Osteoblast (primary cell): ENCODE data around the gene MTCH1. TPM values are rescaled to one million over a fixed set of nuclear protein-coding genes. Genes with fewer than 3 reads are reported as not detected.

Source experiments
- DNase-seq: peaks from one replicate; pipeline ENCODE4 v3.0.0; 2011; ENCODE audit warnings: low spot score, mixed read lengths; ENCODE audit not compliant: insufficient read length; ENCODE audit errors: missing footprints
- H2AFZ ChIP-seq: 2 replicates; pipeline ENCODE4 v1.6.0; 2011; ENCODE audit warnings: mild to moderate bottlenecking, low read length
- H3K27ac ChIP-seq: 2 replicates; pipeline ENCODE4 v1.5.1; 2011; ENCODE audit warnings: mild to moderate bottlenecking, low read depth, low read length, moderate library complexity
- H3K27me3 ChIP-seq: 2 replicates; pipeline ENCODE4 v1.6.0; 2012; ENCODE audit warnings: mild to moderate bottlenecking, control low read depth, inconsistent platforms, low read length, moderate library complexity; ENCODE audit not compliant: insufficient read depth
- H3K36me3 ChIP-seq: 2 replicates; pipeline ENCODE4 v1.5.1; 2011; ENCODE audit warnings: mild to moderate bottlenecking, low read length, control low read depth, moderate library complexity; ENCODE audit not compliant: insufficient read depth
- H3K4me1 ChIP-seq: 2 replicates; pipeline ENCODE4 v1.5.1; 2011; ENCODE audit warnings: mild to moderate bottlenecking, low read length, control low read depth, moderate library complexity; ENCODE audit not compliant: insufficient read depth
- H3K4me2 ChIP-seq: 2 replicates; pipeline ENCODE4 v1.6.0; 2011; ENCODE audit warnings: mild to moderate bottlenecking, low read length; ENCODE audit not compliant: insufficient read depth
- H3K4me3 ChIP-seq: fragments of 200-600 bp; sonication (generic); 3 replicates; pipeline ENCODE4 v1.5.1; 2012; ENCODE audit warnings: mild to moderate bottlenecking, low read length, inconsistent platforms; ENCODE audit not compliant: insufficient read depth
- H3K79me2 ChIP-seq: 2 replicates; pipeline ENCODE4 v1.6.0; 2012; ENCODE audit warnings: mild to moderate bottlenecking, low read length, control low read depth, inconsistent platforms; ENCODE audit not compliant: insufficient read depth
- H3K9me3 ChIP-seq: 2 replicates; pipeline ENCODE4 v1.5.1; 2011; ENCODE audit warnings: low read depth, low read length, control low read depth
- H4K20me1 ChIP-seq: 2 replicates; pipeline ENCODE4 v1.6.0; 2012; ENCODE audit warnings: mild to moderate bottlenecking, low read length, control low read depth; ENCODE audit not compliant: insufficient read depth
- CTCF ChIP-seq: IDR thresholded peaks from 2 replicates; pipeline ENCODE4 v1.5.1; 2011; ENCODE audit warnings: mild to moderate bottlenecking, low read depth, low read length, moderate library complexity; ENCODE audit errors: extremely low read depth
- total RNA-seq: library from RNA; depleted of rRNA; stranded (reverse); fragments of >200 nt; gene quantifications from 2 replicates; pipeline ENCODE4 v1.2.3, GENCODE V29; 2012

Gene MTCH1
- total RNA-seq, 1 donor: 185 TPM

GRCh38 chr6:36958775-36959554 is 27.0 kb downstream of the MTCH1 start:
- peak; percentile 43 for DNase-seq
- no peaks in the 10 kb centered on the region for H4K20me1 ChIP-seq
- no peak overlapping the region for H3K4me2 ChIP-seq
- H3K79me2 ChIP-seq: no peaks in the 10 kb centered on the region
- no peaks in the 10 kb centered on the region for H3K27me3 ChIP-seq
- no peaks in the 10 kb centered on the region for H3K36me3 ChIP-seq
- no peak overlapping the region for H2AFZ ChIP-seq
- no peak overlapping the region for H3K4me3 ChIP-seq
- no peaks in the 10 kb centered on the region for H3K9me3 ChIP-seq
- no peak overlapping the region for H3K27ac ChIP-seq
- H3K4me1 ChIP-seq: peaks cover 10% of the 10 kb centered on the region
- no peak for TF ChIP-seq CTCF

- peaks cover 10% of the 10 kb centered on the region for H3K4me1 ChIP-seq
- no peaks in the 10 kb centered on the region for H3K36me3 ChIP-seq
- TF ChIP-seq CTCF: no peak
- H3K9me3 ChIP-seq: no peaks in the 10 kb centered on the region
- H4K20me1 ChIP-seq: no peaks in the 10 kb centered on the region
- H2AFZ ChIP-seq: no peak overlapping the region
- no peak overlapping the region for H3K27ac ChIP-seq
- H3K79me2 ChIP-seq: no peaks in the 10 kb centered on the region
- no peak overlapping the region for H3K4me3 ChIP-seq
- DNase-seq: peak; percentile 87
- H3K4me2 ChIP-seq: no peak overlapping the region
- H3K27me3 ChIP-seq: no peaks in the 10 kb centered on the region
Measured at GRCh38 chr6:36957773-36958271, 28.2 kb downstream of the MTCH1 start.

- no peaks in the 10 kb centered on the region for H3K36me3 ChIP-seq
- no peaks in the 10 kb centered on the region for H4K20me1 ChIP-seq
- H3K9me3 ChIP-seq: no peaks in the 10 kb centered on the region
- no peaks in the 10 kb centered on the region for H3K27me3 ChIP-seq
- no peak overlapping the region for H2AFZ ChIP-seq
- peak; percentile 65 for DNase-seq
- H3K79me2 ChIP-seq: no peaks in the 10 kb centered on the region
- H3K4me3 ChIP-seq: no peak overlapping the region
- no peak overlapping the region for H3K27ac ChIP-seq
- TF ChIP-seq CTCF: no peak
- no peak overlapping the region for H3K4me2 ChIP-seq
- peaks cover 10% of the 10 kb centered on the region for H3K4me1 ChIP-seq
Measured at GRCh38 chr6:36956446-36956820, 29.6 kb downstream of the MTCH1 start.

GRCh38 chr6:36955671-36956445 is 30.1 kb downstream of the MTCH1 start:
- H3K36me3 ChIP-seq: no peaks in the 10 kb centered on the region
- no peaks in the 10 kb centered on the region for H3K79me2 ChIP-seq
- H3K4me1 ChIP-seq: peaks cover 9% of the 10 kb centered on the region
- DNase-seq: peak; percentile 82
- no peak overlapping the region for H2AFZ ChIP-seq
- TF ChIP-seq CTCF: no peak
- no peaks in the 10 kb centered on the region for H3K9me3 ChIP-seq
- H3K27ac ChIP-seq: no peak overlapping the region
- no peaks in the 10 kb centered on the region for H3K27me3 ChIP-seq
- no peak overlapping the region for H3K4me2 ChIP-seq
- H3K4me3 ChIP-seq: no peak overlapping the region
- no peaks in the 10 kb centered on the region for H4K20me1 ChIP-seq
